Psoas muscle (tissue), 8 donors: ENCODE results near the gene RALGDS. TPM values are rescaled to one million over a fixed set of nuclear protein-coding genes. Genes with fewer than 3 reads are reported as not detected.
A peak's percentile ranks its signal among the peaks of the same experiment; 100 is the strongest.
"Not testable (repeated sequence)": the region's sequence is repeated elsewhere in the genome, so short reads cannot be mapped to it uniquely, and the experiment has no call there.

Source experiments
- ATAC-seq, 4 donors: fragments of 200-7000 bp; cut with Tn5 transposase; one replicate each; pipeline ENCODE4 v1.9.1; 2020; ENCODE audit warnings: moderate library complexity in 3 of 4, mild to moderate bottlenecking in 2 of 4
- DNase-seq, 2 donors: peaks; one replicate each; pipeline ENCODE4 v3.0.0-alpha.2; 2020
- H3K27ac ChIP-seq: fragments of 200-600 bp; one replicate; pipeline ENCODE4 v1.8.0; 2022
- H3K27me3 ChIP-seq, 3 donors: fragments of 200-600 bp in 1 of 3; one replicate each; pipeline versions ENCODE4 v1.6.1 to v1.8.0; 2013 to 2022; ENCODE audit warnings: low read length in 2 of 3, mild to moderate bottlenecking in 2 of 3, moderate library complexity in 1 of 3; ENCODE audit not compliant: insufficient read depth in 3 of 3
- H3K36me3 ChIP-seq, 2 donors: fragments of 200-600 bp in 1 of 2; one replicate each; pipeline versions ENCODE4 v1.6.1 to v1.8.0; 2013 to 2022; ENCODE audit warnings: low read depth in 1 of 2, mild to moderate bottlenecking in 1 of 2, moderate library complexity in 1 of 2; ENCODE audit not compliant: insufficient read depth in 1 of 2
- H3K4me1 ChIP-seq: fragments of 200-600 bp; one replicate; pipeline ENCODE4 v1.8.0; 2022
- H3K4me3 ChIP-seq: fragments of 200-600 bp; one replicate; pipeline ENCODE4 v1.8.0; 2022; ENCODE audit warnings: mild to moderate bottlenecking
- H3K9me3 ChIP-seq: fragments of 200-600 bp; one replicate; pipeline ENCODE4 v1.8.0; 2022
- CTCF ChIP-seq: fragments of 200-600 bp; IDR thresholded peaks from one replicate; pipeline ENCODE4 v1.8.0; 2022; ENCODE audit warnings: antibody characterized with exemption
- WGBS, 3 donors: extraction: QIAGEN DNeasy Blood & Tissue Kit; methylation state at CpG; one replicate each; pipeline versions ENCODE4 v1.1.6 to v1.1.7; 2013; 5-methylcytosine and 5-hydroxymethylcytosine counted together
- intact Hi-C, 2 donors: fragments of 100-400 bp; cut with DNase I; formaldehyde crosslinking; loops; one replicate each; pipeline versions ENCODE4 v1.11.0 to v1.14.2; 2022
- polyA plus RNA-seq, 3 donors: library from polyadenylated mRNA; stranded (reverse); fragments of 200-250 nt; gene quantifications; one replicate each; pipeline ENCODE4 v1.2.3, GENCODE V29; 2013
- total RNA-seq, 4 donors: library from RNA; stranded (reverse); fragmentation: NEBNext Ultra II Directional in 2 of 4; extraction: Animal tissue kit (Norgen Biotek cat#: 25700) in 2 of 4; gene quantifications; one replicate each; pipeline versions ENCODE4 v1.2.1 to v1.2.4, GENCODE V29; 2021 to 2023
- donor health status: healthy with polysubstance abuse.
- donor health status: DM: no; HTN: no; CAD: no; lungs with moderate emphysema.
- donor health status: Bipolar disorder and iron deficiency.
- donor health status: healthy.
- donor health status: DM: yes; HTN: yes; CAD: no.
- donor health status: DM: no; HTN: no; CAD: no.
- donor health status: DM: no; HTN: no; CAD: no.
- donor health status: DM: yes; HTN: yes; CAD: no.

RALGDS gene
- total and polyA plus RNA-seq, 7 donors, result 12.3 to 64.6 (median 20.5) TPM

GRCh38 chr9:133064241-133065069, 56.6 kb downstream of the RALGDS start:
- 94 to 96% (median 94%) methylated on average over 29 to 30 of the region's 30 CpGs for WGBS, 3 donors
- no peaks in the 10 kb centered on the region for H3K4me1 ChIP-seq
- intact Hi-C loops, result no loop called here
- TF ChIP-seq CTCF, result no peak
- ATAC-seq, result no peak
- peaks cover 0 to 6% of the 10 kb centered on the region in 2 donors for H3K36me3 ChIP-seq
- no peak for DNase-seq
- H3K27ac ChIP-seq, result no peak overlapping the region
- H3K4me3 ChIP-seq, result no peak overlapping the region
- H3K27me3 ChIP-seq, result no peaks in the 10 kb centered on the region
- H3K9me3 ChIP-seq, result no peaks in the 10 kb centered on the region

DNA sequence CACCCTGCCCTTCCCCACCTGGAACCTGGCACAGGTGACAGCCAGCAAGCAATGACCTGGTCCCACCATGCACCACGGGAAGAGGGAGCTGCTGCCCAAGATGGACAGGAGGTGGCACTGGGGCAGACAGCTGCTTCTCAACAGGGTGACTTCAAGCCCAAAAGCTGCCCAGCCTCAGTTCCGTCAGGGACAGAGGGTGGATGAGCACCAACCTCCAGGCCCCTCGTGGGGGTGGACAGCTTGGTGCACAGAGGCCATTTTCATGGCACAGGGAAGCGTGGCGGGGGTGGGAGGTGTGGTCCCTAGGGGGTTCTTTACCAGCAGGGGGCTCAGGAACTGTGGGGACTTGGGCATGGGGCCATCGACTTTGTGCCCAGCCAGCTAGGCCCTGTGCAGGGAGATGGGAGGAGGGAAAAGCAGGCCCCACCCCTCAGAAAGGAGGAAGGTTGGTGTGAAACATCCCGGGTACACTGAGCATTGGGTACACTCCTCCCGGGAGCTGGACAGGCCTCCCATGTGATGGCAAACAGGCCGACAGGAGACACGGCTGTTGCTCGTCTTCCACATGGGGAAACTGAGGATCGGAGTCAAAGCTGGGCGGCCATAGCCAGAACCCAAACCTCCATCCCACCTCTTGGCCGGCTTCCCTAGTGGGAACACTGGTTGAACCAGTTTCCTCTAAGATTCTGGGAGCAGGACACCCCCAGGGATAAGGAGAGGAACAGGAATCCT, 57.4 kb downstream of the RALGDS start:
- ATAC-seq, result no peak
- Histone ChIP-seq H3K9me3 (no peaks in the 10 kb centered on the region), H3K4me1 (no peaks in the 10 kb centered on the region), H3K27ac (no peak overlapping the region), H3K4me3 (no peak overlapping the region), H3K27me3 (no peaks in the 10 kb centered on the region), H3K36me3 (peaks cover 0 to 6% of the 10 kb centered on the region in 2 donors)
- intact Hi-C loops, result no loop called here
- 80 to 84% (median 83%) methylated on average over 14 of the region's 14 CpGs for WGBS, 3 donors
- no peak for DNase-seq
- TF ChIP-seq CTCF, result no peak

GRCh38 chr9:133063159-133063499, 57.9 kb downstream of the RALGDS start:
- DNase-seq, result no peak
- no peak for TF ChIP-seq CTCF
- no peak overlapping the region for H3K27ac ChIP-seq
- H3K27me3 ChIP-seq, result no peaks in the 10 kb centered on the region
- intact Hi-C loops, result no loop called here
- H3K9me3 ChIP-seq, result no peaks in the 10 kb centered on the region
- WGBS, 3 donors, result 81 to 90% (median 89%) methylated on average over 8 of the region's 8 CpGs
- no peaks in the 10 kb centered on the region for H3K4me1 ChIP-seq
- H3K36me3 ChIP-seq, result peaks cover 0 to 12% of the 10 kb centered on the region in 2 donors
- no peak overlapping the region for H3K4me3 ChIP-seq
- ATAC-seq, result no peak

DNA sequence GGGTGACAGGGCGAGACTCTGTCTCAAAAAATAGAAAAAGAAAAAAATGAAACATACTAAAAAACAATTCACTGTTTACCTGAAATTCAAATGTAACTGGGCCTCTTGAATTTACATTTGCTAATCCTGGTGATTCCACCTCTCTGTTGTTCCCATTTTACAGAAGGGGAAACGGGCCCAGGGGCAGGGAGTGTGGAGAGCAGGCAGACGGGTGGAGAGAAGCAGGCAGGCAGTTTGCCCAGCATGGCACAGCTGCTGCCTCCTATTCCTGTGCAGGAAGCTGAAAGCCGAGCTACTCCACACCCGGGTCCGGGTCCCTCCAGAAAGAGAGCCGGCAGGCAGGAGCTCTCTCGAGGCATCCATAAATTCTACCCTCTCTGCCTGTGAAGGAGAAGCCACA, 58.5 kb downstream of the RALGDS start:
- H3K36me3 ChIP-seq, result peaks cover 0 to 14% of the 10 kb centered on the region in 2 donors
- 43 to 81% (median 63%) methylated on average over 2 to 4 of the region's 8 CpGs for WGBS, 3 donors
- H3K27ac ChIP-seq, H3K4me3 ChIP-seq, intact Hi-C loops, H3K27me3 ChIP-seq, DNase-seq, H3K4me1 ChIP-seq, H3K9me3 ChIP-seq, ATAC-seq: not testable (repeated sequence)

DNA sequence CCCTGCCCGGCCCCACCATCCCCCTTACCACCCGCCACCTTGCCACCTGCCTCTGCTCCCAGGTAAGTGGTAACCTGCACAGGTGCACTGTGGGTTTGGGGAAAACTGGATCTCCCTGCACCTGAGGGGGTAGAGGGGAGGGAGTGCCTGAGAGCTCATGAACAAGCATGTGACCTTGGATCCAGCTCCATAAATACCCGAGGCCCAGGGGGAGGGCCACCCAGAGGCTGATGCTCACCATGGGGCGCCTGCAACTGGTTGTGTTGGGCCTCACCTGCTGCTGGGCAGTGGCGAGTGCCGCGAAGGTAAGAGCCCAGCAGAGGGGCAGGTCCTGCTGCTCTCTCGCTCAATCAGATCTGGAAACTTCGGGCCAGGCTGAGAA, 59.3 kb downstream of the RALGDS start, which contains the start of gene CEL:
CEL (plus strand) TSS at position 218 of the 382 bp plus-strand sequence; CDS start at position 240, 22 bp downstream.
- intact Hi-C loops, result not testable (repeated sequence)

DNA sequence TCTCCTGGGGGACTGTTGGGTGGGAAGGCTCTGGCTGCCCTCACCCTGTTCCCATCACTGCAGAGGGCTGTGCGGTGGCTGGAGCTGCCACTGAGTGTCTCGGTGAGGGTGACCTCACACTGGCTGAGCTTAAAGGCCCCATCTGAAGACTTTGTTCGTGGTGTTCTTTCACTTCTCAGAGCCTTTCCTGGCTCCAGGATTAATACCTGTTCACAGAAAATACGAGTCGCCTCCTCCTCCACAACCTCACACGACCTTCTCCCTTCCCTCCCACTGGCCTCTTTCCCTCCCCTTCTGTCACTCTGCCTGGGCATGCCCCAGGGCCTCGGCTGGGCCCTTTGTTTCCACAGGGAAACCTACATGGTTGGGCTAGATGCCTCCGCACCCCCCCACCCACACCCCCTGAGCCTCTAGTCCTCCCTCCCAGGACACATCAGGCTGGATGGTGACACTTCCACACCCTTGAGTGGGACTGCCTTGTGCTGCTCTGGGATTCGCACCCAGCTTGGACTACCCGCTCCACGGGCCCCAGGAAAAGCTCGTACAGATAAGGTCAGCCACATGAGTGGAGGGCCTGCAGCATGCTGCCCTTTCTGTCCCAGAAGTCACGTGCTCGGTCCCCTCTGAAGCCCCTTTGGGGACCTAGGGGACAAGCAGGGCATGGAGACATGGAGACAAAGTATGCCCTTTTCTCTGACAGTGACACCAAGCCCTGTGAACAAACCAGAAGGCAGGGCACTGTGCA, 59.8 kb downstream of the RALGDS start:
- ATAC-seq, result peak in 2 of 4 donors; percentile 25 to 29
- WGBS, 3 donors, result 53 to 61% (median 56%) methylated on average over 13 to 14 of the region's 14 CpGs
- H3K4me1 ChIP-seq, H3K9me3 ChIP-seq, H3K4me3 ChIP-seq, DNase-seq, H3K27ac ChIP-seq, H3K27me3 ChIP-seq, intact Hi-C loops: not testable (repeated sequence)
- H3K36me3 ChIP-seq, result peaks cover 0 to 25% of the 10 kb centered on the region in 2 donors

More for the DNA sequence above, 59.3 kb downstream of the RALGDS start, which contains the start of gene CEL:
- not testable (repeated sequence) for H3K9me3 ChIP-seq, H3K27ac ChIP-seq, H3K4me1 ChIP-seq, H3K4me3 ChIP-seq, ATAC-seq, DNase-seq, H3K27me3 ChIP-seq
- WGBS, 3 donors, result 33 to 78% (median 62%) methylated on average over 1 to 3 of the region's 9 CpGs
- H3K36me3 ChIP-seq, result peaks cover 0 to 20% of the 10 kb centered on the region in 2 donors
